Esophagus mucosa (tissue), 1 donor: ENCODE measurements around the gene FBXW11. TPM values are rescaled to one million over a fixed set of nuclear protein-coding genes. Genes with fewer than 3 reads are reported as not detected.
"Not testable (repeated sequence)": the region's sequence is repeated elsewhere in the genome, so short reads cannot be mapped to it uniquely, and the experiment has no call there.

Source experiments
- ATAC-seq: fragments of 200-7000 bp; cut with Tn5 transposase; one replicate; pipeline ENCODE4 v1.9.1; 2020
- total RNA-seq: library from RNA; stranded (reverse); gene quantifications from one replicate; pipeline ENCODE4 v1.2.4, GENCODE V29; 2023
- donor health status: DM: yes; HTN: yes; CAD: no.

The FBXW11 gene
- 45.9 TPM for total RNA-seq

GRCh38 chr5:172006321-172007174 is at the start of gene FBXW11:
Gene FBXW11 (minus strand): TSS chr5:172006638. CDS start chr5:172006502, 136 bp downstream.
- peak; percentile 93 for ATAC-seq

- no peak for ATAC-seq
Observed at GRCh38 chr5:172055996-172056395, 49.6 kb upstream of the FBXW11 start.

- no peak for ATAC-seq
Observed at GRCh38 chr5:172055421-172055820, 49.0 kb upstream of the FBXW11 start.

GRCh38 chr5:172054611-172055153 is 48.2 kb upstream of the FBXW11 start:
- no peak for ATAC-seq

GRCh38 chr5:172052450-172053236 is 46.2 kb upstream of the FBXW11 start:
- peak; percentile 70 for ATAC-seq

- no peak for ATAC-seq
Observed at GRCh38 chr5:172051643-172052339, 45.4 kb upstream of the FBXW11 start.

GRCh38 chr5:172050080-172050479 is 43.6 kb upstream of the FBXW11 start:
- ATAC-seq: no peak

- ATAC-seq: no peak
Observed at GRCh38 chr5:172049226-172049796, 42.9 kb upstream of the FBXW11 start.

GRCh38 chr5:172048539-172049101 is 42.2 kb upstream of the FBXW11 start:
- no peak for ATAC-seq

GRCh38 chr5:172048170-172048422 is 41.7 kb upstream of the FBXW11 start:
- ATAC-seq: no peak

GRCh38 chr5:172046593-172046992 is 40.2 kb upstream of the FBXW11 start:
- ATAC-seq: no peak

- no peak for ATAC-seq
Observed at GRCh38 chr5:172045315-172045632, 38.8 kb upstream of the FBXW11 start.

- no peak for ATAC-seq
Observed at GRCh38 chr5:172044631-172045314, 38.3 kb upstream of the FBXW11 start.

- peak; percentile 69 for ATAC-seq
Observed at GRCh38 chr5:172043865-172044264, 37.4 kb upstream of the FBXW11 start.

GRCh38 chr5:172042183-172042582 is 35.7 kb upstream of the FBXW11 start:
- no peak for ATAC-seq

- ATAC-seq: no peak
Observed at GRCh38 chr5:172038167-172038566, 31.7 kb upstream of the FBXW11 start.

GRCh38 chr5:172035049-172035448 is 28.6 kb upstream of the FBXW11 start:
- ATAC-seq: peak; percentile 82

- no peak for ATAC-seq
Observed at GRCh38 chr5:172031894-172032461, 25.5 kb upstream of the FBXW11 start.

- no peak for ATAC-seq
Observed at GRCh38 chr5:172029876-172030275, 23.4 kb upstream of the FBXW11 start.

GRCh38 chr5:172028167-172028566 is 21.7 kb upstream of the FBXW11 start:
- ATAC-seq: no peak

GRCh38 chr5:172020110-172020786 is 13.8 kb upstream of the FBXW11 start:
- ATAC-seq: not testable (repeated sequence)
